H1 (cell line): Measurements from ENCODE around the gene SLC2A14. TPM values are rescaled to one million over a fixed set of nuclear protein-coding genes. Genes with fewer than 3 reads are reported as not detected.
A peak's percentile ranks its signal among the peaks of the same experiment; 100 is the strongest.

ENCODE experiments used
- ATF2 ChIP-seq: IDR thresholded peaks from 2 replicates; pipeline ENCODE4 v1.6.1; 2012; ENCODE audit warnings: low read length, inconsistent platforms
- BACH1 ChIP-seq: IDR thresholded peaks from 2 replicates; pipeline ENCODE4 v1.6.1; 2012; ENCODE audit warnings: low read length, improper control_type of control experiment
- NANOG ChIP-seq: IDR thresholded peaks from 2 replicates; pipeline ENCODE4 v1.6.1; 2011; ENCODE audit warnings: low read length, low read depth, mild to moderate bottlenecking, inconsistent platforms; ENCODE audit not compliant: insufficient read depth, poor library complexity, severe bottlenecking
- PHF8 ChIP-seq: fragments of 200-600 bp; sonication (generic); conservative IDR thresholded peaks from 2 replicates; pipeline ENCODE4 v1.7.1; 2012; ENCODE audit warnings: low read depth, mild to moderate bottlenecking, inconsistent platforms, low read length, moderate library complexity
- ZNF274 ChIP-seq: IDR thresholded peaks from 2 replicates; pipeline ENCODE4 v1.7.0; 2012; ENCODE audit warnings: low read length, borderline replicate concordance; ENCODE audit errors: extremely low read depth
- polyA plus RNA-seq, 7 experiments: library from polyadenylated mRNA; depleted of rRNA in 3 of 7; stranded (reverse) in 5 of 7; unstranded in 2 of 7; fragments of >200 nt in 5 of 7; fragments of 200-250 nt in 2 of 7; gene quantifications; 1 replicate in 5 of 7; 2 replicates in 1 of 7; 4 replicates in 1 of 7; pipeline versions ENCODE4 v1.2.1 to v1.2.3, GENCODE V29; 2011 to 2013; ENCODE audit warnings: missing spikeins in 2 of 7, mixed read lengths in 2 of 7
- total RNA-seq: library from RNA; stranded (reverse); fragmentation: NEBNext Ultra II Directional; extraction: Animal tissue kit (Norgen Biotek cat#: 25700); gene quantifications from 2 replicates; pipeline ENCODE4 v1.2.1, GENCODE V29; 2021

The SLC2A14 gene
- total and polyA plus RNA-seq, 2 of the 8 experiments (the other 6 are each of a cell fraction or from before 2014, with no cell fraction given) = 11.1 to 19.3 TPM

- no peak for TF ChIP-seq NANOG
- no peak for TF ChIP-seq ATF2
- 0 out of 2 replicates have a peak, but pooled peaks have one; percentile 37 for TF ChIP-seq PHF8
- TF ChIP-seq ZNF274 = no peak
- no peak for TF ChIP-seq BACH1
Measured at GRCh38 chr12:7872566-7873319, at the start of gene SLC2A14 (continued).
